Left colon (tissue), 2 donors: ENCODE data around the gene PLIN4. TPM values are rescaled to one million over a fixed set of nuclear protein-coding genes. Genes with fewer than 3 reads are reported as not detected.
"Not testable (repeated sequence)": the region's sequence is repeated elsewhere in the genome, so short reads cannot be mapped to it uniquely, and the experiment has no call there.

Experiments used
- ATAC-seq: fragments of 200-7000 bp; cut with Tn5 transposase; one replicate; pipeline ENCODE4 v1.9.1; 2020; ENCODE audit warnings: mild to moderate bottlenecking, moderate library complexity
- DNase-seq, 2 donors: peaks; one replicate each; pipeline ENCODE4 v3.0.0-alpha.2; 2020
- intact Hi-C, 2 donors: fragments of 100-400 bp; cut with DNase I in 1 of 2; cut with micrococcal nuclease in 1 of 2; formaldehyde crosslinking; loops; one replicate each; pipeline versions ENCODE4 v1.11.2 to v1.14.0; 2022; cut with DNase I, micrococcal nuclease
- long read RNA-seq: library from polyadenylated mRNA; unstranded; transcript quantifications from one replicate; pipeline ENCODE4 v2.0.0, GENCODE V29; 2021
- total RNA-seq, 2 donors: library from RNA; stranded (reverse); fragmentation: NEBNext Ultra II Directional; extraction: Animal tissue kit (Norgen Biotek cat#: 25700); gene quantifications; one replicate each; pipeline ENCODE4 v1.2.1, GENCODE V29; 2021
- donor health status: DM: no; HTN: no; CAD: no.
- donor health status: DM: yes; HTN: yes; CAD: no.

The PLIN4 gene, protein sequence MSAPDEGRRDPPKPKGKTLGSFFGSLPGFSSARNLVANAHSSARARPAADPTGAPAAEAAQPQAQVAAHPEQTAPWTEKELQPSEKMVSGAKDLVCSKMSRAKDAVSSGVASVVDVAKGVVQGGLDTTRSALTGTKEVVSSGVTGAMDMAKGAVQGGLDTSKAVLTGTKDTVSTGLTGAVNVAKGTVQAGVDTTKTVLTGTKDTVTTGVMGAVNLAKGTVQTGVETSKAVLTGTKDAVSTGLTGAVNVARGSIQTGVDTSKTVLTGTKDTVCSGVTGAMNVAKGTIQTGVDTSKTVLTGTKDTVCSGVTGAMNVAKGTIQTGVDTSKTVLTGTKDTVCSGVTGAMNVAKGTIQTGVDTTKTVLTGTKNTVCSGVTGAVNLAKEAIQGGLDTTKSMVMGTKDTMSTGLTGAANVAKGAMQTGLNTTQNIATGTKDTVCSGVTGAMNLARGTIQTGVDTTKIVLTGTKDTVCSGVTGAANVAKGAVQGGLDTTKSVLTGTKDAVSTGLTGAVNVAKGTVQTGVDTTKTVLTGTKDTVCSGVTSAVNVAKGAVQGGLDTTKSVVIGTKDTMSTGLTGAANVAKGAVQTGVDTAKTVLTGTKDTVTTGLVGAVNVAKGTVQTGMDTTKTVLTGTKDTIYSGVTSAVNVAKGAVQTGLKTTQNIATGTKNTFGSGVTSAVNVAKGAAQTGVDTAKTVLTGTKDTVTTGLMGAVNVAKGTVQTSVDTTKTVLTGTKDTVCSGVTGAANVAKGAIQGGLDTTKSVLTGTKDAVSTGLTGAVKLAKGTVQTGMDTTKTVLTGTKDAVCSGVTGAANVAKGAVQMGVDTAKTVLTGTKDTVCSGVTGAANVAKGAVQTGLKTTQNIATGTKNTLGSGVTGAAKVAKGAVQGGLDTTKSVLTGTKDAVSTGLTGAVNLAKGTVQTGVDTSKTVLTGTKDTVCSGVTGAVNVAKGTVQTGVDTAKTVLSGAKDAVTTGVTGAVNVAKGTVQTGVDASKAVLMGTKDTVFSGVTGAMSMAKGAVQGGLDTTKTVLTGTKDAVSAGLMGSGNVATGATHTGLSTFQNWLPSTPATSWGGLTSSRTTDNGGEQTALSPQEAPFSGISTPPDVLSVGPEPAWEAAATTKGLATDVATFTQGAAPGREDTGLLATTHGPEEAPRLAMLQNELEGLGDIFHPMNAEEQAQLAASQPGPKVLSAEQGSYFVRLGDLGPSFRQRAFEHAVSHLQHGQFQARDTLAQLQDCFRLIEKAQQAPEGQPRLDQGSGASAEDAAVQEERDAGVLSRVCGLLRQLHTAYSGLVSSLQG (N-terminal part only)
- total RNA-seq, result 10 to 100 TPM in 1 of 2 donors, under 1 TPM in 1; 0.24 to 12.0 TPM
- long read RNA-seq, partial matches to known transcripts, result 1 of 6 reads
- long read RNA-seq, other reads (novel, unspliced or antisense), result 5 of 6 reads

- DNase-seq (peak in 1 of 2 donors; percentile 73), ATAC-seq (peak; percentile 56)
- intact Hi-C loops, result no loop called here
Observed at GRCh38 chr19:4518345-4519171, at the start of gene PLIN4. Gene PLIN4 (minus strand): TSS chr19:4518486. CDS start chr19:4518272, 214 bp downstream.

- intact Hi-C loops, result no loop called here
- peak; percentile 45 to 62 for DNase-seq
Observed at GRCh38 chr19:4567584-4568071, 49.3 kb upstream of the PLIN4 start.

DNA sequence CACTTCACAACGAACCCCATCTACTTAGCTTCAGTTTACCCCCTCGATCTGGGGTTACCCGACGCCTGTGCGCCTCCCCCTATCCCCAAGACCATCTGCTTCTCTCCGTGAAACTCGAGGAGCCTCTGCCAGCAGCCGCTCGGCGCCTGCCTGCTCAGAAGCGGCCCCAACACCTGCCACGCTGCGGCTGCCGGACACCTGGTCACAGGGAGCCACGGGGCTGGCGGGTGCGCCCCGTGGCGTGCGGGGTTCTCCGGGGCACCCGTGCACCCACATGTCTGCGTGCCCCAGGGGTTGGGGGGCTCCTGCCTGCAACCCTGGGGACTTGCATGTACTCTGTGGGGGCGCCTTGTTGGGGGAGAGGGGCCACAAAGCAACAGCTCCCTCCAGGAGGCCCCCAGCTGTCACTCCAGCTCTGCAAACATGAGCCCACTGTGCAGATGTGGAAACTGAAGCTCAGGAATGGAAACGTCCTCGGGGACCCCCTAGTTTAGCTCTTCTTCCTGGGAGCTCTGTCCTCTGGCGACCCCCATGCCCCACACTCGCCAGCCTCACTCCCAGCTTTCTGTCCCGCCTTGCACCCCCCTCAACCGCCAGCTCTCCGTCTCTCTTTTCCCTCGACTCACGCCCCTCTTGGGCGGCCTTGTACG, 48.2 kb upstream of the PLIN4 start:
- DNase-seq, result no peak
- intact Hi-C loops, result no loop called here
- ATAC-seq, result no peak

More at GRCh38 chr19:4567584-4568071, 49.3 kb upstream of the PLIN4 start:
- ATAC-seq, result peak; percentile 67

- ATAC-seq, DNase-seq, intact Hi-C loops: not testable (repeated sequence)
Observed at GRCh38 chr19:4563562-4563961, 45.3 kb upstream of the PLIN4 start.

DNA sequence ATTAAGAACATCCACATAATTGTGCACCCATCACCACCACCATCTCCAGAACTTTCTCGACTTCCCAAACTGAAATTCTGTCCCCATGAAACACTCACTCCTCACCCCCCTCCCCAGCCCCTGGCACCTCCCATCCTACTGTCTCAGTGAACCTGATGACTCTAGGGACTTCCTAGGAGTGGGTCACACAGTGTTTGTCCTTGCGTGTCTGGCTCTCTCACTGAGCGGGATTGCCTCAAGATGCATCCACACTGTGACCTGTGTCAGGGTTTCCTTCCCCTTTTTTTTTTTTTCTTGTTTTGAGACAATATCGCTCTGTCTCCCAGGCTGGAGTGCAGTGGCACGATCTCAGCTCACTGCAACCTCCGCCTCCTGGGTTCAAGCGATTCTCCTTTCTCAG, 43.8 kb upstream of the PLIN4 start:
- ATAC-seq, intact Hi-C loops, DNase-seq: not testable (repeated sequence)

- DNase-seq (peak in 1 of 2 donors; percentile 58), ATAC-seq (no peak)
- intact Hi-C loops, result no loop called here
Observed at GRCh38 chr19:4559569-4559968, 41.3 kb upstream of the PLIN4 start, which contains the start of gene SEMA6B. Gene SEMA6B (minus strand): TSS chr19:4559684. CDS start chr19:4558457, 1,227 bp downstream.

GRCh38 chr19:4557971-4558941, 40.0 kb upstream of the PLIN4 start:
- peak in 1 of 2 donors; percentile 36 for DNase-seq
- ATAC-seq, result no peak
- intact Hi-C loops, result no loop called here

DNA sequence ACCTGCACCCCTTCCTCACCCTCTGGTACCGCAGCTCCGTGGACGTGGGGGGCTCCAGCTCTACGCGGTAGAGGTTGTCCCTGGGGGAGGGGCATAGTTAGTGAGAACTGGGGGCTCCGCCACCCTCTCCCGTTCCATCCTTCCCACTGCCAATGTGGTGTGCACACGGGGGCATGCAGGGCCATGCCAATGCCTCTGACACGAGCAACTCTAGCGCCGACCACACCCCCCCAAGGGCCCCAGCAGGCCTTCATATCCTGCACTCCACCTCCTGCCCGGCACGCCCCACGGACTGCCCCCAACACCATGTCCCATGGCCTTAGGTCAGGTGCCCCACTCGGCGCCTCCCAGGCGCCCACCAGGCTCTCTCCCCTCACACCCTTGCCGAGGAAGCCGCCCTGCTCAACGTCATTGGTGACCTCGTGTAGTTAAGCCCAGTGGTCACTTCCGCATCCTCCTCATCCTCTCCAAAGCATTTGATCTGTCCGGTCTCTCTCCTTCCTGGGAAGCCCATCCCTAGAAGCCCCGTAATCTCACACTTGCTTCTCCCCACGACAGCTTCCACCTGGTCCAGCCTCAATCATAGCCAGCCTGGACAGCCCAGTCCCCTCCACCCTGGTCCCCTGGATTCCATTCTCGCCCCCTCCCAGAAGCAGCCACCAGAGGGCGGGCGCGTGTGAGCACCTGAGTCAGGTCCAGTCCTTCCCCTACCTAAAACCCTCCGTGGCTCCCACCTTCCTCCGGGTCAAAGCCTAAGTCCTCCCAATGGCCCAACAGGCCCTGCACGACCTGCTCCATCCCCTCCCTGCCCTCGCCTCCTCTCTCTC, 39.1 kb upstream of the PLIN4 start:
- intact Hi-C loops, result no loop called here
- ATAC-seq (peak; percentile 21), DNase-seq (no peak)

DNA sequence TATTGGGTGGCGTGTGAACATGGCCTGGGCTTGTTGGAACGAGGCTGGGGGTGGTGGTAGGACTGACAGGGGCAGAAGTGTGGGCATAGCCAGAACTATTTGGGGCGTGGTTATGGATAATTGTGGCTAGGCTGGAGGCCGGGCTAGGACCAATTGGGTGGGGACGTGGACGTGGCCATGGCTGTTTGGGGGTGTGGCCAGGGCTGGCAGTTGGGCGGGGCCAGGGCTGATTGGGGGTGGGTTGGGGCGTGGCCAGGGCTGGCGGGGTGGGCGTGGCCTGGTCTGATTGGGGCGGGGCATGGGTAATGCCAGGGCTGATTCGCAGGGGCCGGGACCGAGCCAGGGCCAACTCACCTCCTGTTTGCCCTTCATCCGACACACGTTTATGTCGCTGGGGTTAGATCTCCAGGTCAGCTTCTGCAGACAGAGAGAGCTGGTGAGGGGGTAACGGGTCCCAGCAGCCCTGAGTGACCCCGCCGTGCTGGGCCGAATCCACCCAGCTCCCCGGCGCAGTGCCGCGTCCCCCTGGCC, 38.4 kb upstream of the PLIN4 start:
- intact Hi-C loops, result no loop called here
- ATAC-seq (peak; percentile 73), DNase-seq (peak; percentile 39 to 54)

GRCh38 chr19:4555657-4556561, 37.6 kb upstream of the PLIN4 start:
- DNase-seq, result peak in 1 of 2 donors; percentile 34
- intact Hi-C loops, result no loop called here
- ATAC-seq, result peak; percentile 70

GRCh38 chr19:4554717-4555116, 36.4 kb upstream of the PLIN4 start:
- intact Hi-C loops, result no loop called here
- ATAC-seq, result no peak
- no peak for DNase-seq

DNA sequence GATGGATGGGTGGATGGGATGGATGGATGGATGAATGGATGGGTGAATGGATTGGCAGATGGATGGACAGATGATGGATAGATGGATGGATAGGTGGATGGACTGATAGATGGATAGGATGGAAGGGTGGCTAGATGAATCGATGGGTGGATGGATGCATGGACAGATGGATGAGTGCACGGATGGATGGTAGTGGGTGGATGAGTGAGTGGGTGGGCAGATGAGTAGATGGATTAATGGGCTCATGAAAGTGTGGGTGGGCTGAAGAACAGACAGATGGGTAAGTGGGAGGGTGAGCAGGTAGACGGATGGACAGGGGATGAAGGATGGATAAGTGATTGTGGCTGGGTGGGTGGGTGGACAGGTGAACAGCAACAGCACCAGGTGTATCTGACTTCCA, 35.5 kb upstream of the PLIN4 start:
- ATAC-seq (no peak), DNase-seq (no peak)
- intact Hi-C loops, result no loop called here

- DNase-seq, result no peak
- intact Hi-C loops, result no loop called here
- no peak for ATAC-seq
Observed at GRCh38 chr19:4553092-4553695, 34.9 kb upstream of the PLIN4 start.

GRCh38 chr19:4552525-4552819, 34.2 kb upstream of the PLIN4 start:
- DNase-seq (no peak), ATAC-seq (peak; percentile 46)
- intact Hi-C loops, result no loop called here
